WTC11 (cell line): ENCODE measurements around the gene KCNQ4. TPM values are rescaled to one million over a fixed set of nuclear protein-coding genes. Genes with fewer than 3 reads are reported as not detected.

Source experiments
- AR ChIP-seq: fragments of 250-450 bp; sonication (Bioruptor Pico); IDR thresholded peaks from 2 replicates; pipeline ENCODE4 v1.9.0; 2021; ENCODE audit warnings: mild to moderate bottlenecking
- ATF3 ChIP-seq: sonication (generic); formaldehyde crosslinking; conservative IDR thresholded peaks from 2 replicates; pipeline ENCODE4 v1.8.1; 2022; ENCODE audit warnings: mild to moderate bottlenecking, missing genetic modification reagents
- EMX1 ChIP-seq: fragments of 250-450 bp; sonication (Bioruptor Pico); IDR thresholded peaks from 2 replicates; pipeline ENCODE4 v1.8.0; 2021; ENCODE audit warnings: mild to moderate bottlenecking
- ESRRA ChIP-seq: sonication (generic); formaldehyde crosslinking; IDR thresholded peaks from 2 replicates; pipeline ENCODE4 v1.8.1; 2022; ENCODE audit warnings: mild to moderate bottlenecking, missing genetic modification reagents, borderline replicate concordance
- MAX ChIP-seq: sonication (generic); formaldehyde crosslinking; IDR thresholded peaks from 2 replicates; pipeline ENCODE4 v1.8.0; 2022; ENCODE audit warnings: mild to moderate bottlenecking, missing genetic modification reagents
- MLX ChIP-seq: sonication (generic); formaldehyde crosslinking; IDR thresholded peaks from 2 replicates; pipeline ENCODE4 v1.8.1; 2023; ENCODE audit warnings: mild to moderate bottlenecking, missing genetic modification reagents, moderate library complexity
- MXD4 ChIP-seq: fragments of 250-450 bp; sonication (Bioruptor Pico); IDR thresholded peaks from 2 replicates; pipeline ENCODE4 v1.8.0; 2021; ENCODE audit warnings: mild to moderate bottlenecking, moderate library complexity, borderline replicate concordance
- MYBL2 ChIP-seq: sonication (generic); formaldehyde crosslinking; IDR thresholded peaks from 2 replicates; pipeline ENCODE4 v1.8.1; 2023; ENCODE audit warnings: mild to moderate bottlenecking, moderate library complexity, missing genetic modification reagents
- NR2C2 ChIP-seq: sonication (generic); formaldehyde crosslinking; IDR thresholded peaks from 2 replicates; pipeline ENCODE4 v1.8.0; 2022; ENCODE audit warnings: mild to moderate bottlenecking, missing genetic modification reagents
- RELA ChIP-seq: sonication (generic); formaldehyde crosslinking; IDR thresholded peaks from 2 replicates; pipeline ENCODE4 v1.8.1; 2022; ENCODE audit warnings: missing genetic modification reagents, mild to moderate bottlenecking, borderline replicate concordance
- SMAD4 ChIP-seq: sonication (generic); formaldehyde crosslinking; IDR thresholded peaks from 2 replicates; pipeline ENCODE4 v1.8.0; 2022; ENCODE audit warnings: mild to moderate bottlenecking, missing genetic modification reagents
- SOX15 ChIP-seq: fragments of 250-450 bp; sonication (Bioruptor Pico); IDR thresholded peaks from 2 replicates; pipeline ENCODE4 v1.9.0; 2021; ENCODE audit warnings: mild to moderate bottlenecking
- TEAD4 ChIP-seq: sonication (generic); formaldehyde crosslinking; IDR thresholded peaks from 2 replicates; pipeline ENCODE4 v1.8.0; 2022; ENCODE audit warnings: mild to moderate bottlenecking, missing genetic modification reagents
- ZNF121 ChIP-seq: sonication (generic); formaldehyde crosslinking; IDR thresholded peaks from 2 replicates; pipeline ENCODE4 v1.8.0; 2023; ENCODE audit warnings: missing genetic modification reagents
- ZNF396 ChIP-seq: fragments of 250-450 bp; sonication (Bioruptor Pico); IDR thresholded peaks from 2 replicates; pipeline ENCODE4 v1.8.0; 2021; ENCODE audit warnings: mild to moderate bottlenecking, moderate library complexity, borderline replicate concordance
- ZNF423 ChIP-seq: fragments of 250-450 bp; sonication (Bioruptor Pico); IDR thresholded peaks from 2 replicates; pipeline ENCODE4 v2.1.2; 2022; ENCODE audit warnings: mild to moderate bottlenecking, moderate library complexity
- ZNF532 ChIP-seq: fragments of 250-450 bp; sonication (Bioruptor Pico); IDR thresholded peaks from 2 replicates; pipeline ENCODE4 v1.9.0; 2021; ENCODE audit warnings: mild to moderate bottlenecking, borderline replicate concordance
- total RNA-seq: library from RNA; stranded (reverse); gene quantifications from 3 replicates; pipeline ENCODE4 v1.2.3, GENCODE V29; 2021
- TF ChIP-seq, protein P1 (sequence below): fragments of 200-600 bp; IDR thresholded peaks from 2 replicates; pipeline ENCODE4 v1.8.0; 2022; ENCODE audit warnings: antibody characterized with exemption
- TF ChIP-seq, protein P2 (sequence below): sonication (generic); formaldehyde crosslinking; IDR thresholded peaks from 2 replicates; pipeline ENCODE4 v1.8.1; 2022; ENCODE audit warnings: mild to moderate bottlenecking, moderate library complexity, missing genetic modification reagents
- TF ChIP-seq, protein P3 (sequence below): sonication (generic); formaldehyde crosslinking; IDR thresholded peaks from 2 replicates; pipeline ENCODE4 v1.8.1; 2022; ENCODE audit warnings: low read depth, missing genetic modification reagents, borderline replicate concordance
- TF ChIP-seq, protein P4 (sequence below): sonication (generic); formaldehyde crosslinking; IDR thresholded peaks from 2 replicates; pipeline ENCODE4 v1.8.1; 2022; ENCODE audit warnings: mild to moderate bottlenecking, missing genetic modification reagents, moderate library complexity, borderline replicate concordance
- TF ChIP-seq, protein P5 (sequence below): sonication (generic); formaldehyde crosslinking; conservative IDR thresholded peaks from 2 replicates; pipeline ENCODE4 v1.8.1; 2023; ENCODE audit warnings: mild to moderate bottlenecking, low read depth, missing genetic modification reagents, moderate library complexity

The KCNQ4 gene
- total RNA-seq, 1 experiment from 2014 or later = 4.0 TPM

- TF ChIP-seq ESRRA (CRISPR knock-in tag) (0 out of 2 replicates have a peak, but pooled peaks have one; percentile 39), ZNF396 (CRISPR knock-in tag) (no peak), ZNF423 (no peak), MYBL2 (no peak), ATF3 (CRISPR knock-in tag) (no peak), MXD4 (CRISPR knock-in tag) (no peak), ZNF121 (CRISPR knock-in tag) (no peak), EMX1 (no peak), SOX15 (CRISPR knock-in tag) (no peak), AR (no peak), NR2C2 (CRISPR knock-in tag) (no peak), RELA (CRISPR knock-in tag) (no peak), ZNF532 (CRISPR knock-in tag) (no peak), TEAD4 (CRISPR knock-in tag) (no peak), MLX (CRISPR knock-in tag) (no peak), SMAD4 (no peak), MAX (CRISPR knock-in tag) (peak; percentile 68; the same call in 1 of the 2 replicates)
- TF ChIP-seq, protein P1, sequence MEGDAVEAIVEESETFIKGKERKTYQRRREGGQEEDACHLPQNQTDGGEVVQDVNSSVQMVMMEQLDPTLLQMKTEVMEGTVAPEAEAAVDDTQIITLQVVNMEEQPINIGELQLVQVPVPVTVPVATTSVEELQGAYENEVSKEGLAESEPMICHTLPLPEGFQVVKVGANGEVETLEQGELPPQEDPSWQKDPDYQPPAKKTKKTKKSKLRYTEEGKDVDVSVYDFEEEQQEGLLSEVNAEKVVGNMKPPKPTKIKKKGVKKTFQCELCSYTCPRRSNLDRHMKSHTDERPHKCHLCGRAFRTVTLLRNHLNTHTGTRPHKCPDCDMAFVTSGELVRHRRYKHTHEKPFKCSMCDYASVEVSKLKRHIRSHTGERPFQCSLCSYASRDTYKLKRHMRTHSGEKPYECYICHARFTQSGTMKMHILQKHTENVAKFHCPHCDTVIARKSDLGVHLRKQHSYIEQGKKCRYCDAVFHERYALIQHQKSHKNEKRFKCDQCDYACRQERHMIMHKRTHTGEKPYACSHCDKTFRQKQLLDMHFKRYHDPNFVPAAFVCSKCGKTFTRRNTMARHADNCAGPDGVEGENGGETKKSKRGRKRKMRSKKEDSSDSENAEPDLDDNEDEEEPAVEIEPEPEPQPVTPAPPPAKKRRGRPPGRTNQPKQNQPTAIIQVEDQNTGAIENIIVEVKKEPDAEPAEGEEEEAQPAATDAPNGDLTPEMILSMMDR = no peak
- TF ChIP-seq, protein P2, sequence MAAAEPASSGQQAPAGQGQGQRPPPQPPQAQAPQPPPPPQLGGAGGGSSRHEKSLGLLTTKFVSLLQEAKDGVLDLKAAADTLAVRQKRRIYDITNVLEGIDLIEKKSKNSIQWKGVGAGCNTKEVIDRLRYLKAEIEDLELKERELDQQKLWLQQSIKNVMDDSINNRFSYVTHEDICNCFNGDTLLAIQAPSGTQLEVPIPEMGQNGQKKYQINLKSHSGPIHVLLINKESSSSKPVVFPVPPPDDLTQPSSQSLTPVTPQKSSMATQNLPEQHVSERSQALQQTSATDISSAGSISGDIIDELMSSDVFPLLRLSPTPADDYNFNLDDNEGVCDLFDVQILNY (CRISPR knock-in tag) = no peak
- TF ChIP-seq, protein P3, sequence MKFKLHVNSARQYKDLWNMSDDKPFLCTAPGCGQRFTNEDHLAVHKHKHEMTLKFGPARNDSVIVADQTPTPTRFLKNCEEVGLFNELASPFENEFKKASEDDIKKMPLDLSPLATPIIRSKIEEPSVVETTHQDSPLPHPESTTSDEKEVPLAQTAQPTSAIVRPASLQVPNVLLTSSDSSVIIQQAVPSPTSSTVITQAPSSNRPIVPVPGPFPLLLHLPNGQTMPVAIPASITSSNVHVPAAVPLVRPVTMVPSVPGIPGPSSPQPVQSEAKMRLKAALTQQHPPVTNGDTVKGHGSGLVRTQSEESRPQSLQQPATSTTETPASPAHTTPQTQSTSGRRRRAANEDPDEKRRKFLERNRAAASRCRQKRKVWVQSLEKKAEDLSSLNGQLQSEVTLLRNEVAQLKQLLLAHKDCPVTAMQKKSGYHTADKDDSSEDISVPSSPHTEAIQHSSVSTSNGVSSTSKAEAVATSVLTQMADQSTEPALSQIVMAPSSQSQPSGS (CRISPR knock-in tag) = no peak
- TF ChIP-seq, protein P4, sequence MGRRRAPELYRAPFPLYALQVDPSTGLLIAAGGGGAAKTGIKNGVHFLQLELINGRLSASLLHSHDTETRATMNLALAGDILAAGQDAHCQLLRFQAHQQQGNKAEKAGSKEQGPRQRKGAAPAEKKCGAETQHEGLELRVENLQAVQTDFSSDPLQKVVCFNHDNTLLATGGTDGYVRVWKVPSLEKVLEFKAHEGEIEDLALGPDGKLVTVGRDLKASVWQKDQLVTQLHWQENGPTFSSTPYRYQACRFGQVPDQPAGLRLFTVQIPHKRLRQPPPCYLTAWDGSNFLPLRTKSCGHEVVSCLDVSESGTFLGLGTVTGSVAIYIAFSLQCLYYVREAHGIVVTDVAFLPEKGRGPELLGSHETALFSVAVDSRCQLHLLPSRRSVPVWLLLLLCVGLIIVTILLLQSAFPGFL = no peak
- TF ChIP-seq, protein P5, sequence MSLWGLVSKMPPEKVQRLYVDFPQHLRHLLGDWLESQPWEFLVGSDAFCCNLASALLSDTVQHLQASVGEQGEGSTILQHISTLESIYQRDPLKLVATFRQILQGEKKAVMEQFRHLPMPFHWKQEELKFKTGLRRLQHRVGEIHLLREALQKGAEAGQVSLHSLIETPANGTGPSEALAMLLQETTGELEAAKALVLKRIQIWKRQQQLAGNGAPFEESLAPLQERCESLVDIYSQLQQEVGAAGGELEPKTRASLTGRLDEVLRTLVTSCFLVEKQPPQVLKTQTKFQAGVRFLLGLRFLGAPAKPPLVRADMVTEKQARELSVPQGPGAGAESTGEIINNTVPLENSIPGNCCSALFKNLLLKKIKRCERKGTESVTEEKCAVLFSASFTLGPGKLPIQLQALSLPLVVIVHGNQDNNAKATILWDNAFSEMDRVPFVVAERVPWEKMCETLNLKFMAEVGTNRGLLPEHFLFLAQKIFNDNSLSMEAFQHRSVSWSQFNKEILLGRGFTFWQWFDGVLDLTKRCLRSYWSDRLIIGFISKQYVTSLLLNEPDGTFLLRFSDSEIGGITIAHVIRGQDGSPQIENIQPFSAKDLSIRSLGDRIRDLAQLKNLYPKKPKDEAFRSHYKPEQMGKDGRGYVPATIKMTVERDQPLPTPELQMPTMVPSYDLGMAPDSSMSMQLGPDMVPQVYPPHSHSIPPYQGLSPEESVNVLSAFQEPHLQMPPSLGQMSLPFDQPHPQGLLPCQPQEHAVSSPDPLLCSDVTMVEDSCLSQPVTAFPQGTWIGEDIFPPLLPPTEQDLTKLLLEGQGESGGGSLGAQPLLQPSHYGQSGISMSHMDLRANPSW = no peak
Measured at GRCh38 chr1:40818264-40818961, 34.8 kb downstream of the KCNQ4 start (continued).
